ENCODE measurements around the gene GLRX5. TPM values are rescaled to one million over a fixed set of nuclear protein-coding genes. Genes with fewer than 3 reads are reported as not detected.

GLRX5 gene
- polyA plus RNA-seq, 2 of the 4 experiments (the other 2 are of a cell fraction): 51.2 to 73.2 TPM

GRCh38 chr14:95491936-95492608, 42.8 kb upstream of the GLRX5 start:
- H3K4me1 ChIP-seq: peaks cover 6% of the 10 kb centered on the region; the same call in 1 of the 3 replicates
- no peaks in the 10 kb centered on the region for H3K9me3 ChIP-seq
- H3K27ac ChIP-seq: no peak overlapping the region
- TF ChIP-seq KDM1A (IDR thresholded peaks at IDR 0.05; ENCODE audit: low read depth) (no peak), EHMT2 (IDR thresholded peaks at IDR 0.05; ENCODE audit: low read depth) (no peak), ESRRA (IDR thresholded peaks at IDR 0.05; ENCODE audit: borderline replicate concordance, low read length) (no peak), HOXB5 (CRISPR knock-in tag; IDR thresholded peaks at IDR 0.05) (no peak), ELK1 (IDR thresholded peaks at IDR 0.05; ENCODE audit: low read depth, low read length) (no peak), NR3C1 (IDR thresholded peaks at IDR 0.05) (no peak), ZSCAN20 (CRISPR knock-in tag; IDR thresholded peaks at IDR 0.05) (no peak), JUNB (IDR thresholded peaks at IDR 0.05) (no peak), CHD4 (IDR thresholded peaks at IDR 0.05; ENCODE audit: borderline replicate concordance) (no peak), MYC (IDR thresholded peaks at IDR 0.05; ENCODE audit: borderline replicate concordance, low read length) (no peak), JUN (IDR thresholded peaks at IDR 0.05) (no peak), HMGXB4 (CRISPR knock-in tag; IDR thresholded peaks at IDR 0.05; ENCODE audit: borderline replicate concordance) (no peak), FOSL2 (IDR thresholded peaks at IDR 0.05) (no peak), FOSL2 (CRISPR knock-in tag; IDR thresholded peaks at IDR 0.05) (no peak)
- 24% methylated on average over 2 of the region's 2 CpGs for WGBS (ENCODE audit: missing lambda C conversion rate)
- no peak for ATAC-seq
- no peak for DNase-seq (ENCODE audit: low read depth in 1 of 2, low spot score in 1 of 2)
- POLR2A ChIA-PET: no interaction called here
- CTCF ChIA-PET: interaction anchor here (3.2 kb wide), 1 partner anchor 35 kb away, joined by 10 read pairs; no protein-coding TSS in a partner anchor
- H3K4me3 ChIP-seq: no peak overlapping the region
- no peak overlapping the region for H3K4me2 ChIP-seq
- no peak for FAIRE-seq

- TF ChIP-seq CEBPB (IDR thresholded peaks at IDR 0.05): no peak
- TF ChIP-seq HOXB5 (CRISPR knock-in tag; IDR thresholded peaks at IDR 0.05): no peak
- TF ChIP-seq RARB (CRISPR knock-in tag; IDR thresholded peaks at IDR 0.05): no peak
- no peak for TF ChIP-seq ZSCAN20 (CRISPR knock-in tag; IDR thresholded peaks at IDR 0.05)
- no peak for TF ChIP-seq USF2 (IDR thresholded peaks at IDR 0.05)
- TF ChIP-seq SMC3 (IDR thresholded peaks at IDR 0.05): no peak
- TF ChIP-seq MAFK (IDR thresholded peaks at IDR 0.05; ENCODE audit: partially characterized antibody): no peak
- TF ChIP-seq EHF (CRISPR knock-in tag; IDR thresholded peaks at IDR 0.05): no peak
- no peak for TF ChIP-seq ZFP36 (IDR thresholded peaks at IDR 0.05; ENCODE audit: borderline replicate concordance, partially characterized antibody)
- Histone ChIP-seq H3K27ac (no peak overlapping the region), H3K4me2 (no peak overlapping the region), H3K9me3 (no peaks in the 10 kb centered on the region), H3K4me3 (no peak overlapping the region), H3K4me1 (peaks cover 6% of the 10 kb centered on the region; the same call in 1 of the 3 replicates)
- no peak for DNase-seq (ENCODE audit: low read depth in 1 of 2, low spot score in 1 of 2)
- ChIA-PET CTCF (interaction anchor here (1.2 to 3.2 kb wide), 3 partner anchors 8 to 34 kb away, joined by 3 to 10 read pairs (median 3); no protein-coding TSS in a partner anchor), POLR2A (no interaction called here)
- no peak for ATAC-seq
- no peak for FAIRE-seq
- WGBS (ENCODE audit: missing lambda C conversion rate): 92% methylated on average over 5 of the region's 5 CpGs
These were observed 41.3 kb upstream of the GLRX5 start for GRCh38 chr14:95493503-95493902.
